ENCODE measurements around the gene SH3RF1.

DNA sequence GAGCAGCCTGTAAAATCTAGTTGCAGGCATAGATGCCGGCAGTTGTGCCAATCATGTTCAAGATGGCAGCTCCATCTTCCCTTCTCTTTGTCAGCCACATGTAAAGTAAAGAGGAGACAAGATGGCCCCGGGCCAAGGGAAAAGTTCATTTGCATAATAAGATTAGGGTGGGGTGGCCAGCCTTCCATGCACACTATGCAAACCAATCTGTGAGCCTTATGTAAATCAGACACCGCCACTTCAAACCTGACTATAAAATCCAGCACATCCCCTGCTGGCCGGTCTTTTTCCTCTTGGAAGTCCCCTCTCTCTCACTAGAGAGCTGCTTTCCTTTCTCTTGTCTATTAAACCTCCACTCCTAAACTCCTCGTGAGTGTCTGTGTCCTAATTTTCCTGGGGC, 181.8 kb downstream of the SH3RF1 start:
- TF ChIP-seq CTCF (IDR thresholded peaks at IDR 0.05; ENCODE audit: low read depth, low read length) (no peak), EZH2phosphoT487 (IDR thresholded peaks at IDR 0.05; ENCODE audit: low read depth) (no peak)
